ENCODE results near the gene CNOT3.
"Not testable (repeated sequence)": the region's sequence is repeated elsewhere in the genome, so short reads cannot be mapped to it uniquely, and the experiment has no call there.

CNOT3 gene

GRCh38 chr19:54152267-54152666 lies 14.7 kb downstream of the CNOT3 start:
- DNase-seq, result no peak

- no peak for DNase-seq
Measured at GRCh38 chr19:54152878-54153524, 15.4 kb downstream of the CNOT3 start.

- no peak for DNase-seq
Measured at GRCh38 chr19:54153731-54154326, 16.3 kb downstream of the CNOT3 start.

- DNase-seq, result no peak
Measured at GRCh38 chr19:54154603-54155345, 17.2 kb downstream of the CNOT3 start.

- no peak for DNase-seq
Measured at GRCh38 chr19:54155694-54156093, 18.1 kb downstream of the CNOT3 start.

- no peak for DNase-seq
Measured at GRCh38 chr19:54156490-54156889, 18.9 kb downstream of the CNOT3 start.

- no peak for DNase-seq
Measured at GRCh38 chr19:54156953-54157352, 19.4 kb downstream of the CNOT3 start.

GRCh38 chr19:54158812-54159351 lies 21.3 kb downstream of the CNOT3 start:
- no peak for DNase-seq

GRCh38 chr19:54159352-54160181 lies 22.0 kb downstream of the CNOT3 start, which contains the start of gene LENG1:
Gene LENG1 (minus strand): TSS chr19:54159721. CDS start chr19:54159695, 26 bp downstream.
- DNase-seq, result peak; percentile 94

- no peak for DNase-seq
Measured at GRCh38 chr19:54160182-54160811, 22.7 kb downstream of the CNOT3 start.

GRCh38 chr19:54160854-54161253 lies 23.3 kb downstream of the CNOT3 start:
- no peak for DNase-seq

GRCh38 chr19:54162241-54162805 lies 24.8 kb downstream of the CNOT3 start:
- peak; percentile 80 for DNase-seq

- no peak for DNase-seq
Measured at GRCh38 chr19:54162884-54163283, 25.3 kb downstream of the CNOT3 start.

GRCh38 chr19:54164369-54165068 lies 27.0 kb downstream of the CNOT3 start:
- DNase-seq, result peak; percentile 64

- DNase-seq, result no peak
Measured at GRCh38 chr19:54165222-54165621, 27.7 kb downstream of the CNOT3 start.

- DNase-seq, result peak; percentile 95
Measured at GRCh38 chr19:54168174-54168917, 30.8 kb downstream of the CNOT3 start.

- DNase-seq, result no peak
Measured at GRCh38 chr19:54169149-54169740, 31.7 kb downstream of the CNOT3 start.

- DNase-seq, result not testable (repeated sequence)
Measured at GRCh38 chr19:54171736-54172431, 34.3 kb downstream of the CNOT3 start.
